Effector memory CD4-positive, alpha-beta T cell (primary cell): ENCODE results near the gene NR2F1.
"Not testable (repeated sequence)": the region's sequence is repeated elsewhere in the genome, so short reads cannot be mapped to it uniquely, and the experiment has no call there.

Experiments used
- DNase-seq, 3 donors: peaks; one replicate each; pipeline ENCODE4 v3.0.0-alpha.2; 2020
- H3K27ac ChIP-seq: 2 replicates; pipeline ENCODE4 v1.7.0; 2013; ENCODE audit warnings: mild to moderate bottlenecking, low read length, moderate library complexity; ENCODE audit not compliant: insufficient read depth, poor library complexity, severe bottlenecking
- H3K27me3 ChIP-seq: replicated peaks from 2 replicates; pipeline ENCODE4 v1.7.0; 2013; ENCODE audit warnings: mild to moderate bottlenecking, low read length; ENCODE audit not compliant: insufficient read depth, control insufficient read depth, poor library complexity, severe bottlenecking
- H3K36me3 ChIP-seq: 2 replicates; pipeline ENCODE4 v1.7.0; 2013; ENCODE audit warnings: mild to moderate bottlenecking, low read length, moderate library complexity; ENCODE audit not compliant: control insufficient read depth, insufficient read depth
- H3K4me1 ChIP-seq: 2 replicates; pipeline ENCODE4 v1.7.0; 2013; ENCODE audit warnings: low read length, mild to moderate bottlenecking; ENCODE audit not compliant: control insufficient read depth, insufficient read depth, poor library complexity, severe bottlenecking
- H3K4me3 ChIP-seq: 2 replicates; pipeline ENCODE4 v1.7.0; 2013; ENCODE audit warnings: low read length, low read depth, mild to moderate bottlenecking; ENCODE audit not compliant: insufficient read depth, poor library complexity, severe bottlenecking
- H3K9me3 ChIP-seq: 2 replicates; pipeline ENCODE4 v1.7.0; 2013; ENCODE audit warnings: mild to moderate bottlenecking, low read length, moderate library complexity; ENCODE audit not compliant: control insufficient read depth
- total RNA-seq, 3 donors: gene quantifications; one replicate each; lab custom pipeline; 2026; lab: John Stamatoyannopoulos, UW

Gene NR2F1
- 0 reads per million in 3 donors for total RNA-seq

DNA sequence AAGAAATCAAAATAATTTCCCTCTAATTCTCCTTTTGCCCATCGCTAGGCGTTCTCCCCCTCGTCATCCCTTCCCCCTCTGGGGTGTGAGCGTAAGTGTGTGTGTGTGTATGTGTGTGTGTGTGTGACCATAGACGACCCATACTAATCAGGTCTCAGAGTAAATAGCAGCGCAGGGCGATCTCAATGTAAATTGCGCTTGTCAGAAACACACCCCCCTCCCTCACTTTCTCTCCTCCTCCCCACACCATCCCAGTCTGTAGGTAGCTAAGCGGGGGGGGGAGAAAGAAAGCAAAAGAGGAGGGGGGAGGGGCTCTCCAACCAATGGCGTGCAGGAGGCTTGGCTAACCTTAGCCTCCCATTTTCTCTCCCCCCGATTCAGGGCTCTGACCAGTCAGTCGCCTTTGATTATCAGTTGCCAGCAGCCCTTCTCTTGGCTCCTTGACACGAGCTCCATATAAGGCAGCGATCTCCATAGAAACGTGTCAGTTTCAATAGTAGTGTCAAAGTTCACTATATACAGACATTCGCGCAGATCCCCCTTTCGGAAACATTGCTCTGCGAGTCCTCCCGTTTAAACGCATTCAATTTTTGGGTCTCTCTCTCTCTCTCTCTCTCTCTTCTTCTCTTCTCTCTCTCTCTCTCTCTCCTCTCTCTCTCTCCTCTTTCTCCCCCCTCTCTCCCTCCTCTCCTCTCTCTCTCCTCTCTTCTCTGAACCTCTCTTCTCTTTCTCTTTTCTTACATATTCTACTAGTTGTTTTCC is at the start of gene NR2F1:
TSS of gene NR2F1 (plus strand) at position 546 of the 762 bp plus-strand sequence. CDS start 1,802 bp downstream, outside the sequence.
- Histone ChIP-seq H3K36me3 (no peaks in the 10 kb centered on the region), H3K9me3 (no peaks in the 10 kb centered on the region), H3K27me3 (peaks cover 80% of the 10 kb centered on the region), H3K4me3 (no peak within 1 kb of the TSS), H3K27ac (no peak within 1 kb of the TSS), H3K4me1 (peaks cover 50% of the 10 kb centered on the region)
- DNase-seq: no peak

DNA sequence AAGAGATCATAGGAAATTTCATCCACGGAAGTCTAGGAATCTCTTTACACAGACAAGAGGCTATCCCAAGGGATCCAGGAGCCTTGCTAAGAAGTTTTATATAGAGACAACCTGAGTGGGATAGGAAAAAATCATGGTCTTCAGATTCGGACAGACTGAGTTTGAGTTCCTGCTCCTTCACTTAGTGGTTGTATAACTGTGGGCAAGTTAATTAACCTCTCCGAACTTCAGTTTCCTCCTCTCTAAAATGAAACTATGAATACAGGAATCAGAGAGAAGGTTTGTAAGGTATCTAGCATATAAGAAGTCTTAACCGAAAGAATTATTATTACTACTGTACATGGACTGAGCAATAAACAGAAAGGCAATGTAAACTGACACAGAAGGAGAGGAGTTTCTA is 37.1 kb upstream of the NR2F1 start:
- no peak for DNase-seq
- H3K27me3 ChIP-seq: no peaks in the 10 kb centered on the region
- no peaks in the 10 kb centered on the region for H3K36me3 ChIP-seq
- no peaks in the 10 kb centered on the region for H3K4me1 ChIP-seq
- no peak overlapping the region for H3K4me3 ChIP-seq
- no peaks in the 10 kb centered on the region for H3K9me3 ChIP-seq
- no peak overlapping the region for H3K27ac ChIP-seq

DNA sequence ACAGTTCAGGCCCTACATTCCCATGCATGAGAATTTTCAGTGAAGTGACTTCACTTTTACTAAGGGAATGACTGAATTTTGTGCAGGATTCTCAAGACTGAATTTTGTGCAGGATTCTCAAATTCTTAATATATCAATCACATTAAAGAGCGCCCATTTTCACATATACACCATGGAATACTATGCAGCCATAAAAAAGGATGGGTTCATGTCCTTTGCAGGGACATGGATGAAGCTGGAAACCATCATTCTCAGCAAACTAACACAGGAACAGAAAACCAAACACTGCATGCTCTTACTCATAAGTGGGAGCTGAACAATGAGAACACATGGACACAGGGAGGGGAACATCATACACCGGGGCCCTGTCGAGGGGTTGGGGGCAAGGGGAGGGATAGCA is 33.4 kb upstream of the NR2F1 start:
- not testable (repeated sequence) for H3K4me3 ChIP-seq, H3K36me3 ChIP-seq, DNase-seq, H3K9me3 ChIP-seq, H3K27ac ChIP-seq, H3K27me3 ChIP-seq, H3K4me1 ChIP-seq

DNA sequence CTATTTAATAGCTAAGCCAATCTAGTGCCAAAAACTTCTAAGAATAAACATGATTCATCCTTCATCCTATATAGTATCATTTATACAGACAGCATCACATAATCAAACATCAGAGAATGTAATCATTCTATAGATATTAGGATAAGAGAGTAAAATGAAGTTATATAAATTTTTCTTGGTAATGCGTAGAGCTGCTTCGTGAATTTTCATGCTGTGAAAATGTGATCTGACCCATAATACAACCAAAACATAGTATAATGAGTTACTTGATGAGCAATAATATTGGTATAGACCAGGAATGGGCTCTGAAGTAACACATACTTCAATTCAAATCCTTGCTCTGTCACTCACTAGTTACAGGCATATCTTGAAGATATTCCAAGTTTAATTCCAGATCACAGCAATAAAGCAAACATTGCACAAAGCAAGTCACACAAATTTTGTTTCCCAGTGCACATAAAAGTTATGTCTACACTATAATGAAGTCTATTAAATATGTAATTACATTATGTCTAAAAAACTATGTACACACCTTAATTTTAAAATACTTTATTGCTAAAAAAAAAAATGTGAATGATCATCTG is 25.9 kb upstream of the NR2F1 start:
- no peaks in the 10 kb centered on the region for H3K27me3 ChIP-seq
- H3K36me3 ChIP-seq: no peaks in the 10 kb centered on the region
- DNase-seq: no peak
- H3K9me3 ChIP-seq: no peaks in the 10 kb centered on the region
- H3K4me3 ChIP-seq: no peak overlapping the region
- H3K27ac ChIP-seq: no peak overlapping the region
- H3K4me1 ChIP-seq: no peaks in the 10 kb centered on the region

DNA sequence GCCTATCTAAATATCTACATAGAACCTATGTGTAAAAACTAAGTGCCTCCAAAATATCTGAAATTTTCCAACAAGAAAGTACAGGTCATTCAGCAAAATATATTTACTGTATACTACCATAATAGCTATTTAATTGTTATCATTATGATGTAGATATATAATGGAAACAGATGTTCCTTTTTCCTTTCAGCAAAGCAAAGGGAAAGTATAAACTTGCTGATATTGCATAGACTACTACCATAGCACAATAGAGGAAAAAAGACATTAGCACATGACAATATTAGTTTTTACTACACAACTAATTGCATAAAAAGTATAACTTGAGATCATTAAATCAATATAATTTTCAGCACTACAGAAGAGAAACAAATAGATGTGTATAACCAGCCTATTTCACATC is 16.9 kb upstream of the NR2F1 start:
- Histone ChIP-seq H3K9me3 (no peaks in the 10 kb centered on the region), H3K27me3 (peaks cover 25% of the 10 kb centered on the region), H3K27ac (no peak overlapping the region), H3K4me3 (no peak overlapping the region), H3K4me1 (peaks cover 7% of the 10 kb centered on the region), H3K36me3 (no peaks in the 10 kb centered on the region)
- no peak for DNase-seq

DNA sequence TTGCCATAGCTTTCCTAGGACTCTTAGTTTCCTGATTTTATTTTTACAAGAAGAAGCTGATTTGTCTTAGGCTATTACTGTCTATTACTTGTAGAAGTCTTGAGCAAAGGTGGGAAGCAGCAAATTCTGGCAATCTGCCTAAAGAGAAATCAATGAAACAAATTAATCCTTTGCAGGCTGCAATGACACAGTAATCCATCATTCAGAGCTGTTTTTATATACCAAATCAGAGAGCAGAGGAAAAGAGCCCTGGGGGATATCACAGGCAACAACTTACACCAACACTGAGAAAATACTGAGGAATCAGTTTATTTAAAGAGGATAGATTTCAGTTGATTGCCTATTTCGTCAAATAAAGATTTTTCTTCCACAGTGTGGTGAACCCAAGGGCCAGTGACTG is 15.6 kb upstream of the NR2F1 start:
- H3K27ac ChIP-seq: no peak overlapping the region
- H3K4me3 ChIP-seq: no peak overlapping the region
- no peak for DNase-seq
- no peaks in the 10 kb centered on the region for H3K36me3 ChIP-seq
- H3K9me3 ChIP-seq: no peaks in the 10 kb centered on the region
- peaks cover 15% of the 10 kb centered on the region for H3K4me1 ChIP-seq
- peaks cover 38% of the 10 kb centered on the region for H3K27me3 ChIP-seq

DNA sequence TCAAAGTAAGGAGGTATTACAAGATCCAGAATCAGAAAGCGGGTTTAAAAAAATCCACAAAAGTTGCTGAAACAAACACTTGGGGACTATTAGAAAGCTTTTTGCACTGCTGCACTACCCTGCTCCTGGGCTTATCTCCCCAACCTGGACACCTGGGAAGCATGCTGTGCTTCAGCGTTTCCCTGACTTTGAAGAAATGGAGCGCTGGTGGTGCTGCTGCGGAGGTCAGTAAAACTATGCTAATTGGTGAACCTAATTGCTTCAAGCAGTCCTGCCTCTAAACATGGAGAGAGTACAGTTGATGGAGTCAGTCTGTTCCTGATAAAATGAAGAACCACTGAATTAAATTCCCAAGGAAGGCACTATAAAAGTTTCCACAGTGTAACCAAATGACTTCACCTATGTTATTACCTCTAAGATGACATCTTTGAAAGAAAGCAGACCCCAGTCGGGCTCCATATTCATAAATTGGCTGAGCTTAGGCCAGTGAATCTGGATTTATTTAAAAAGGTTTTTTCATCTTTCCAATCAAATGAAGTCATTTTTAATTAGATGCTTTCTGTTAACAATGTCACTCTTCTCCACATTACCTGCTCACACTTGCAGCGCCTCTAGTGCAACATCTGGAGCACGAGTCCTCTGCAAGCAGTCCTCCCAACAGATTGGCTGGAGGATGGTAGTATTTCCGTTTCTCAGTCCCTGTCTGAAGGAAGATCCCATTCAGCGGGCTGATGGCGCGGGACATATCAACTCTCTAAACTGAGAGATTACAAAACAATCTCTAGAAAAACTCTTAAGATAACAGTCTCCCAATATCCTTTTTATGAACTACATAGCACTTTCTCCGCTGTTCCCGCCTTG is 13.5 kb upstream of the NR2F1 start:
- peaks cover 56% of the 10 kb centered on the region for H3K27me3 ChIP-seq

DNA sequence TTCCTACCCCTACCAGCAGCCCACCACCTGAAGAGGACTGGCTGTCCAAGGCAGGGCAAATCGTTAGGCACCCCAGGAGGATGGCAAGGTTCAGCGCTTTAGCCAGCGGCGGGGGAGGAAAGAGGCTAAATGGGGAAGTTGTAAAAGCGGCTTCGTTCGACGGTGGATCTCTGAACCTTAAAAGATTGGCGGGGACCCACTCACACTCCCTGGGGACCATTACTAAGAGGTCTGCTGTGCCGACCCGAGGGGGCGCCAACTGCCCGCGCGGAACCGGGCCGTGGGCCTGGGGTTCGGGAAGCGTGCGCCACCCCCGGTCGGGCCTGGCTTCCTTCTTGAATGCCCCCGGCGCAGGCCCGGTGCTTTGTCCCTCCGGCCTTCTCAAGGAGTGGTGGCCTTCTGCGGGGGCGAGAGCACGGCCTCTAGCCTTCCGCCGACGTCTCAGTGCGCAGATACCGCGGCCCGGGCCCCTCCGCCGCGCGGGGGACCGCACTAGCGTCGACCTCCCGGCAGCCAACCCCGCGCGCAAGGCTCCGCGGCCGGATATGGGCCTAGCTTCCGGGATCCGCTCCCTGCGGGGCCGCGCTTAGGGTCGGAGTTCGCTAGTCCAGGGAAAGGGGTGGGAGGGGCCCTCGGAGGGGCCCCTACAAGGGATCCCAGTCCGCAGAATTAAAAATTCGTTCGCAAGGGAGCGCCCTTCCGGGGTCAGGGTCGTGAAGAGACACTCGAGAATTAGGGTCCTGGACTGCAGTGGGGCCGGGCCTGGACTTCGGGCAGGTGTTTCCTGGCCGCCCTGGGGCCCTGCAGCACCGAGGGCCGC is 12.5 kb upstream of the NR2F1 start:
- DNase-seq: no peak
- H3K27me3 ChIP-seq: peaks cover 64% of the 10 kb centered on the region
- H3K4me1 ChIP-seq: peaks cover 22% of the 10 kb centered on the region
- no peaks in the 10 kb centered on the region for H3K36me3 ChIP-seq
- H3K4me3 ChIP-seq: peak overlapping the region; percentile 35
- no peak overlapping the region for H3K27ac ChIP-seq
- no peaks in the 10 kb centered on the region for H3K9me3 ChIP-seq

More for the DNA sequence above, 13.5 kb upstream of the NR2F1 start:
- Histone ChIP-seq H3K4me3 (no peak overlapping the region), H3K9me3 (no peaks in the 10 kb centered on the region), H3K4me1 (peaks cover 22% of the 10 kb centered on the region), H3K36me3 (no peaks in the 10 kb centered on the region), H3K27ac (no peak overlapping the region)
- DNase-seq: no peak

DNA sequence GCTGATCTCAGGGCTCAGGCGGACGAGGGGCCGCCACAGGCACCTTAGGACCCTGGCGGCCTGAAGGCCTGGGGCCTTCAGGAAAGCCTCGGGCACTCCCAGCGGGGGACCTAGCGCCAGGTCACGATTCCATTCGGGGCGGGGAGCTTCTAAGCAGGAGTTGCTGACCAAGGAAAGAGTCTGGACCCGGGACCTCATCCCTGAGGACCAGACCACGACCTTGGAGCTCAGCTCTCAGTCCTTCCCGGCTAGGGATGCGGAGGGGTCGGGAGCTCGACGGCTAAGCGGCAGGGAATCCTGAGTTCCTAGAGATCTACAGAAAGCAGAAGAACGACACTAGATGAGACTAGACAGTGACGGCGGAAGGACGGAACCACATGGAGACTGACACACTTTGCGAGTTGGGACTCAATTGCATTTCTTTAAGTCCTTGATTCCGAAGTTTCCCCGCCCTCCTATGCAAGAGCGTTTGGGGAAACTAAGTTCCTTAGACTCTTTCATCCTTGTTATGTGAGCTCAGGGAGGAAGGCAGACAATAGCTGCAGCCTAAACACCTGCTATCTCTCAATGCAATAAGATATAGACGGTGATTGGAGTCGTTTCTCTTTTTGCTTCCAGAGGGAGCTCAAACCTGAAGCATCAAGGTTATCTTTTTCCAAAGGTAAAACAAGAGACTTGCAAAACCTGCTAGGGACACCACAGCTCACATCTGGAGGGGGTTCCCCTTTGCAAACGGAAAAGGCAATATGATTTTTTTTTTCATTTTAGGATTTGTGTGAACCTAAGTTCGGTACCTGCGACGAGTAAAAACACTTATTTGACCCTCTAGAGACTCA is 11.7 kb upstream of the NR2F1 start:
- Histone ChIP-seq H3K4me3 (peak overlapping the region; percentile 35), H3K36me3 (no peaks in the 10 kb centered on the region), H3K4me1 (peaks cover 22% of the 10 kb centered on the region), H3K9me3 (no peaks in the 10 kb centered on the region), H3K27me3 (peaks cover 66% of the 10 kb centered on the region), H3K27ac (no peak overlapping the region)
- DNase-seq: no peak
